ENCODE results near the gene TIRAP. TPM values are rescaled to one million over a fixed set of nuclear protein-coding genes. Genes with fewer than 3 reads are reported as not detected.
A peak's percentile ranks its signal among the peaks of the same experiment; 100 is the strongest.

The TIRAP gene
- total RNA-seq, 2 donors from 2014 or later, result 7.7 to 12.5 TPM

GRCh38 chr11:126317432-126317755 lies 34.5 kb downstream of the TIRAP start:
- no peak for DNase-seq (ENCODE audit: low spot score)
- intact Hi-C loops (cut with DNase I), result loop anchor here in 1 of 2 donors (5.0 kb wide), 1 partner anchor 570 kb away; no protein-coding TSS in a partner anchor

- peak; percentile 92 for DNase-seq (ENCODE audit: low spot score)
Observed at GRCh38 chr11:126317756-126318573, 35.1 kb downstream of the TIRAP start.

GRCh38 chr11:126318574-126319373 lies 35.9 kb downstream of the TIRAP start:
- intact Hi-C loops (cut with DNase I), result loop anchor here in 1 of 2 donors (5.0 kb wide), 1 partner anchor 569 kb away; no protein-coding TSS in a partner anchor

More at GRCh38 chr11:126317756-126318573, 35.1 kb downstream of the TIRAP start:
- intact Hi-C loops (cut with DNase I), result loop anchor here in 1 of 2 donors (5.0 kb wide), 1 partner anchor 569 kb away; no protein-coding TSS in a partner anchor

GRCh38 chr11:126319374-126319740 lies 36.5 kb downstream of the TIRAP start:
- intact Hi-C loops (cut with DNase I), result loop anchor here in 1 of 2 donors (5.0 kb wide), 1 partner anchor 568 kb away; no protein-coding TSS in a partner anchor
- DNase-seq (ENCODE audit: low spot score), result no peak

More at GRCh38 chr11:126318574-126319373, 35.9 kb downstream of the TIRAP start:
- no peak for DNase-seq (ENCODE audit: low spot score)

- no peak for DNase-seq (ENCODE audit: low spot score)
- intact Hi-C loops (cut with DNase I), result no loop called here
Observed at GRCh38 chr11:126322996-126323395, 40.1 kb downstream of the TIRAP start.

- intact Hi-C loops (cut with DNase I), result loop anchor here in 1 of 2 donors (5.0 kb wide), 1 partner anchor 1835 kb away; no protein-coding TSS in a partner anchor
- DNase-seq (ENCODE audit: low spot score), result no peak
Observed at GRCh38 chr11:126327281-126328000, 44.5 kb downstream of the TIRAP start.

- intact Hi-C loops (cut with DNase I), result loop anchor here in 1 of 2 donors (5.0 kb wide), 1 partner anchor 1834 kb away; no protein-coding TSS in a partner anchor
- DNase-seq (ENCODE audit: low spot score), result peak; percentile 77
Observed at GRCh38 chr11:126328001-126328390, 45.1 kb downstream of the TIRAP start.

GRCh38 chr11:126328444-126328843 lies 45.6 kb downstream of the TIRAP start:
- intact Hi-C loops (cut with DNase I), result loop anchor here in 1 of 2 donors (5.0 kb wide), 1 partner anchor 1834 kb away; no protein-coding TSS in a partner anchor
- DNase-seq (ENCODE audit: low spot score), result peak; percentile 66

GRCh38 chr11:126328938-126329643 lies 46.2 kb downstream of the TIRAP start:
- peak; percentile 29 for DNase-seq (ENCODE audit: low spot score)
- intact Hi-C loops (cut with DNase I), result loop anchor here in 1 of 2 donors (5.0 kb wide), 1 partner anchor 1833 kb away; no protein-coding TSS in a partner anchor

- DNase-seq (ENCODE audit: low spot score), result peak; percentile 36
- intact Hi-C loops (cut with DNase I), result loop anchor here in 1 of 2 donors (5.0 kb wide), 1 partner anchor 1833 kb away; no protein-coding TSS in a partner anchor
Observed at GRCh38 chr11:126329644-126330211, 46.8 kb downstream of the TIRAP start.

GRCh38 chr11:126331286-126331685 lies 48.4 kb downstream of the TIRAP start:
- peak; percentile 69 for DNase-seq (ENCODE audit: low spot score)
- intact Hi-C loops (cut with DNase I), result no loop called here

GRCh38 chr11:126332221-126332711 lies 49.4 kb downstream of the TIRAP start:
- peak; percentile 95 for DNase-seq (ENCODE audit: low spot score)
- intact Hi-C loops (cut with DNase I), result no loop called here

GRCh38 chr11:126333142-126333541 lies 50.2 kb downstream of the TIRAP start:
- no peak for DNase-seq (ENCODE audit: low spot score)
- intact Hi-C loops (cut with DNase I), result no loop called here

GRCh38 chr11:126334659-126335462 lies 52.0 kb downstream of the TIRAP start:
- intact Hi-C loops (cut with DNase I), result no loop called here
- DNase-seq (ENCODE audit: low spot score), result peak; percentile 55

GRCh38 chr11:126335463-126335760 lies 52.5 kb downstream of the TIRAP start:
- intact Hi-C loops (cut with DNase I), result no loop called here
- DNase-seq (ENCODE audit: low spot score), result peak; percentile 77

- intact Hi-C loops (cut with DNase I), result no loop called here
Observed at GRCh38 chr11:126336138-126336541, 53.2 kb downstream of the TIRAP start.

GRCh38 chr11:126336671-126337101 lies 53.8 kb downstream of the TIRAP start:
- peak; percentile 50 for DNase-seq (ENCODE audit: low spot score)
- intact Hi-C loops (cut with DNase I), result no loop called here

More at GRCh38 chr11:126336138-126336541, 53.2 kb downstream of the TIRAP start:
- DNase-seq (ENCODE audit: low spot score), result peak; percentile 23

Measured in posterior vena cava (tissue), 2 donors.